Sigmoid colon (tissue), 4 donors: Measurements from ENCODE around the gene DFFB.

Source experiments
- EP300 ChIP-seq, 4 donors: sonication (generic); formaldehyde crosslinking; IDR thresholded peaks; one replicate each; pipeline ENCODE4 v1.6.1; 2017; ENCODE audit warnings: antibody characterized with exemption in 4 of 4
- POLR2A ChIP-seq, 2 donors: fragments of 450-650 bp; IDR thresholded peaks; one replicate each; pipeline ENCODE4 v1.6.1; 2016; ENCODE audit warnings: antibody characterized with exemption in 2 of 2, mild to moderate bottlenecking in 2 of 2, moderate library complexity in 2 of 2
- POLR2AphosphoS5 ChIP-seq, 4 donors: sonication (generic); formaldehyde crosslinking; IDR thresholded peaks; one replicate each; pipeline ENCODE4 v1.6.1; 2017; ENCODE audit warnings: antibody characterized with exemption in 4 of 4
- TF ChIP-seq, protein P1 (sequence below), 4 experiments: fragments of 450-650 bp in 3 of 4; fragments of 200-600 bp in 1 of 4; IDR thresholded peaks; one replicate each; pipeline ENCODE4 v1.5.1; 2016 to 2019; ENCODE audit warnings: antibody characterized with exemption in 4 of 4, mild to moderate bottlenecking in 3 of 4, moderate library complexity in 2 of 4

- TF ChIP-seq POLR2AphosphoS5 (IDR thresholded peaks at IDR 0.05) (no peak), POLR2A (IDR thresholded peaks at IDR 0.05) (no peak), EP300 (IDR thresholded peaks at IDR 0.05) (no peak)
- TF ChIP-seq, protein P1, sequence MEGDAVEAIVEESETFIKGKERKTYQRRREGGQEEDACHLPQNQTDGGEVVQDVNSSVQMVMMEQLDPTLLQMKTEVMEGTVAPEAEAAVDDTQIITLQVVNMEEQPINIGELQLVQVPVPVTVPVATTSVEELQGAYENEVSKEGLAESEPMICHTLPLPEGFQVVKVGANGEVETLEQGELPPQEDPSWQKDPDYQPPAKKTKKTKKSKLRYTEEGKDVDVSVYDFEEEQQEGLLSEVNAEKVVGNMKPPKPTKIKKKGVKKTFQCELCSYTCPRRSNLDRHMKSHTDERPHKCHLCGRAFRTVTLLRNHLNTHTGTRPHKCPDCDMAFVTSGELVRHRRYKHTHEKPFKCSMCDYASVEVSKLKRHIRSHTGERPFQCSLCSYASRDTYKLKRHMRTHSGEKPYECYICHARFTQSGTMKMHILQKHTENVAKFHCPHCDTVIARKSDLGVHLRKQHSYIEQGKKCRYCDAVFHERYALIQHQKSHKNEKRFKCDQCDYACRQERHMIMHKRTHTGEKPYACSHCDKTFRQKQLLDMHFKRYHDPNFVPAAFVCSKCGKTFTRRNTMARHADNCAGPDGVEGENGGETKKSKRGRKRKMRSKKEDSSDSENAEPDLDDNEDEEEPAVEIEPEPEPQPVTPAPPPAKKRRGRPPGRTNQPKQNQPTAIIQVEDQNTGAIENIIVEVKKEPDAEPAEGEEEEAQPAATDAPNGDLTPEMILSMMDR (IDR thresholded peaks at IDR 0.05) = no peak
Observed at GRCh38 chr1:3857791-3858129, 484 bp downstream of the DFFB start.
